ENCODE results near the gene COL5A1.

- TF ChIP-seq CTCF (IDR thresholded peaks at IDR 0.05): no peak
- TF ChIP-seq POLR2A (IDR thresholded peaks at IDR 0.05): no peak
Observed at GRCh38 chr9:134627417-134628353, 13.9 kb upstream of the COL5A1 start.

Measured in Peyer's patch (tissue), 4 donors.